DLD1 (cell line): ENCODE measurements around the gene SLC6A2.
"Not testable (repeated sequence)": the region's sequence is repeated elsewhere in the genome, so short reads cannot be mapped to it uniquely, and the experiment has no call there.

Source experiments
- in situ Hi-C: cut with HindIII; loops from 2 replicates; pipeline ENCODE4 v1.10.0; 2017; ENCODE audit warnings: low sequenced_read_pairs

The SLC6A2 gene

GRCh38 chr16:55655897-55656681 lies at the start of gene SLC6A2:
Gene SLC6A2, plus strand, starts transcription at chr16:55655988. Its CDS starts 707 bp downstream, at chr16:55656695.
- in situ Hi-C loops = no loop called here

- in situ Hi-C loops = no loop called here
These were observed 42.0 kb upstream of the SLC6A2 start for GRCh38 chr16:55613613-55614335.

GRCh38 chr16:55615071-55615470 lies 40.7 kb upstream of the SLC6A2 start:
- in situ Hi-C loops = no loop called here

GRCh38 chr16:55615670-55616069 lies 40.1 kb upstream of the SLC6A2 start:
- in situ Hi-C loops = not testable (repeated sequence)

GRCh38 chr16:55621771-55622170 lies 34.0 kb upstream of the SLC6A2 start:
- in situ Hi-C loops = no loop called here

GRCh38 chr16:55622272-55622671 lies 33.5 kb upstream of the SLC6A2 start:
- in situ Hi-C loops = no loop called here

- in situ Hi-C loops = no loop called here
These were observed 32.7 kb upstream of the SLC6A2 start for GRCh38 chr16:55622930-55623561.

- in situ Hi-C loops = no loop called here
These were observed 32.1 kb upstream of the SLC6A2 start for GRCh38 chr16:55623640-55624039.

GRCh38 chr16:55624696-55625095 lies 31.1 kb upstream of the SLC6A2 start:
- in situ Hi-C loops = loop anchor here (5.0 kb wide), 1 partner anchor 87 kb away; no protein-coding TSS in a partner anchor

- in situ Hi-C loops = loop anchor here (5.0 kb wide), 1 partner anchor 89 kb away; no protein-coding TSS in a partner anchor
These were observed 29.9 kb upstream of the SLC6A2 start for GRCh38 chr16:55625843-55626242.

- in situ Hi-C loops = loop anchor here (5.0 kb wide), 1 partner anchor 91 kb away; no protein-coding TSS in a partner anchor
These were observed 27.4 kb upstream of the SLC6A2 start for GRCh38 chr16:55628306-55628968.

- in situ Hi-C loops = no loop called here
These were observed 25.0 kb upstream of the SLC6A2 start for GRCh38 chr16:55630774-55631173.

- in situ Hi-C loops = no loop called here
These were observed 23.5 kb upstream of the SLC6A2 start for GRCh38 chr16:55632259-55632658.

- in situ Hi-C loops = no loop called here
These were observed 21.6 kb upstream of the SLC6A2 start for GRCh38 chr16:55634193-55634592.

GRCh38 chr16:55638256-55638655 lies 17.5 kb upstream of the SLC6A2 start:
- in situ Hi-C loops = no loop called here

GRCh38 chr16:55640701-55641327 lies 15.0 kb upstream of the SLC6A2 start:
- in situ Hi-C loops = no loop called here

- in situ Hi-C loops = no loop called here
These were observed 14.2 kb upstream of the SLC6A2 start for GRCh38 chr16:55641430-55642056.

- in situ Hi-C loops = no loop called here
These were observed 13.2 kb upstream of the SLC6A2 start for GRCh38 chr16:55642611-55643010.

GRCh38 chr16:55643161-55643970 lies 12.4 kb upstream of the SLC6A2 start:
- in situ Hi-C loops = no loop called here
